ENCODE results near the gene TXNRD2.
A peak's percentile ranks its signal among the peaks of the same experiment; 100 is the strongest.

The TXNRD2 gene

GRCh38 chr22:19972652-19973550, 31.3 kb upstream of the TXNRD2 start:
- Histone ChIP-seq H3K4me3 (replicated peaks; ENCODE audit: low read depth, low read length) (no peak overlapping the region), H3K36me3 (ENCODE audit: control insufficient read depth, insufficient read depth, low read length) (peaks cover 3% of the 10 kb centered on the region), H3K27me3 (replicated peaks; ENCODE audit: control insufficient read depth, insufficient read depth, low read length) (no peaks in the 10 kb centered on the region)
- TF ChIP-seq CTCF (IDR thresholded peaks at IDR 0.05; ENCODE audit: insufficient read depth, low read length, poor library complexity, severe bottlenecking): no peak
- no peak for DNase-seq (ENCODE audit: extremely low read depth, insufficient read length)

GRCh38 chr22:19972251-19972650, 30.6 kb upstream of the TXNRD2 start:
- DNase-seq (ENCODE audit: extremely low read depth, insufficient read length): no peak
- Histone ChIP-seq H3K27me3 (replicated peaks; ENCODE audit: control insufficient read depth, insufficient read depth, low read length) (no peaks in the 10 kb centered on the region), H3K36me3 (ENCODE audit: control insufficient read depth, insufficient read depth, low read length) (peaks cover 5% of the 10 kb centered on the region), H3K4me3 (replicated peaks; ENCODE audit: low read depth, low read length) (no peak overlapping the region)
- no peak for TF ChIP-seq CTCF (IDR thresholded peaks at IDR 0.05; ENCODE audit: insufficient read depth, low read length, poor library complexity, severe bottlenecking)

- no peaks in the 10 kb centered on the region for H3K27me3 ChIP-seq (replicated peaks; ENCODE audit: control insufficient read depth, insufficient read depth, low read length)
- H3K36me3 ChIP-seq (ENCODE audit: control insufficient read depth, insufficient read depth, low read length): peaks cover 5% of the 10 kb centered on the region
- no peak overlapping the region for H3K4me3 ChIP-seq (replicated peaks; ENCODE audit: low read depth, low read length)
- no peak for DNase-seq (ENCODE audit: extremely low read depth, insufficient read length)
- no peak for TF ChIP-seq CTCF (IDR thresholded peaks at IDR 0.05; ENCODE audit: insufficient read depth, low read length, poor library complexity, severe bottlenecking)
Measured at GRCh38 chr22:19971276-19972124, 29.9 kb upstream of the TXNRD2 start.

GRCh38 chr22:19970479-19971275, 29.1 kb upstream of the TXNRD2 start:
- no peak overlapping the region for H3K4me3 ChIP-seq (replicated peaks; ENCODE audit: low read depth, low read length)
- DNase-seq (ENCODE audit: extremely low read depth, insufficient read length): peak; percentile 80
- TF ChIP-seq CTCF (IDR thresholded peaks at IDR 0.05; ENCODE audit: insufficient read depth, low read length, poor library complexity, severe bottlenecking): peak; percentile 99
- H3K27me3 ChIP-seq (replicated peaks; ENCODE audit: control insufficient read depth, insufficient read depth, low read length): no peaks in the 10 kb centered on the region
- peaks cover 7% of the 10 kb centered on the region for H3K36me3 ChIP-seq (ENCODE audit: control insufficient read depth, insufficient read depth, low read length)

GRCh38 chr22:19970031-19970478, 28.4 kb upstream of the TXNRD2 start:
- no peak for TF ChIP-seq CTCF (IDR thresholded peaks at IDR 0.05; ENCODE audit: insufficient read depth, low read length, poor library complexity, severe bottlenecking)
- H3K36me3 ChIP-seq (ENCODE audit: control insufficient read depth, insufficient read depth, low read length): peaks cover 7% of the 10 kb centered on the region
- no peaks in the 10 kb centered on the region for H3K27me3 ChIP-seq (replicated peaks; ENCODE audit: control insufficient read depth, insufficient read depth, low read length)
- no peak for DNase-seq (ENCODE audit: extremely low read depth, insufficient read length)
- H3K4me3 ChIP-seq (replicated peaks; ENCODE audit: low read depth, low read length): no peak overlapping the region

All from GM06990 (cell line).